ENCODE measurements around the gene SYT8.

Gene SYT8

GRCh38 chr11:1878137-1879031 is 43.6 kb downstream of the SYT8 start:
- intact Hi-C loops (cut with DNase I): no loop called here
- peak in 6 of 42 donors; percentile 1 to 41 (median 12) for DNase-seq

- intact Hi-C loops (cut with DNase I): no loop called here
Measured at GRCh38 chr11:1879342-1879940, 44.7 kb downstream of the SYT8 start.

GRCh38 chr11:1879941-1880720 is 45.3 kb downstream of the SYT8 start:
- intact Hi-C loops (cut with DNase I): loop anchor here (10.0 kb wide), 1 partner anchor 265 kb away; no protein-coding TSS in a partner anchor
- DNase-seq: peak in 5 of 42 donors; percentile 8 to 30 (median 16)

More at GRCh38 chr11:1879342-1879940, 44.7 kb downstream of the SYT8 start:
- DNase-seq: peak in 2 of 42 donors; percentile 7 to 11

- DNase-seq: peak in 4 of 42 donors; percentile 4 to 42 (median 13)
- intact Hi-C loops (cut with DNase I): loop anchor here (10.0 kb wide), 1 partner anchor 264 kb away; no protein-coding TSS in a partner anchor
Measured at GRCh38 chr11:1880746-1881441, 46.1 kb downstream of the SYT8 start.

- intact Hi-C loops (cut with DNase I): loop anchor here (10.0 kb wide), 1 partner anchor 263 kb away; no protein-coding TSS in a partner anchor
- peak in 6 of 42 donors; percentile 9 to 39 (median 18) for DNase-seq
Measured at GRCh38 chr11:1881442-1882264, 46.9 kb downstream of the SYT8 start.

GRCh38 chr11:1882265-1883238 is 47.8 kb downstream of the SYT8 start:
- intact Hi-C loops (cut with DNase I): loop anchor here (10.0 kb wide), 1 partner anchor 262 kb away; no protein-coding TSS in a partner anchor
- DNase-seq: peak; percentile 28 to 88 (median 78)

- intact Hi-C loops (cut with DNase I): loop anchor here (10.0 kb wide), 1 partner anchor 261 kb away; no protein-coding TSS in a partner anchor
- DNase-seq: peak in 5 of 42 donors; percentile 7 to 28 (median 13)
Measured at GRCh38 chr11:1883346-1884302, 48.8 kb downstream of the SYT8 start.

- DNase-seq: peak in 4 of 42 donors; percentile 2 to 19 (median 8)
- intact Hi-C loops (cut with DNase I): loop anchor here (10.0 kb wide), 1 partner anchor 260 kb away; no protein-coding TSS in a partner anchor
Measured at GRCh38 chr11:1884303-1884700, 49.5 kb downstream of the SYT8 start.

- peak in 2 of 42 donors; percentile 2 to 9 for DNase-seq
- intact Hi-C loops (cut with DNase I): loop anchor here (10.0 kb wide), 1 partner anchor 258 kb away; no protein-coding TSS in a partner anchor
Measured at GRCh38 chr11:1886551-1886950, 51.8 kb downstream of the SYT8 start.
